Psoas muscle (tissue), 8 donors: ENCODE data around the gene COL27A1. TPM values are rescaled to one million over a fixed set of nuclear protein-coding genes. Genes with fewer than 3 reads are reported as not detected.

Experiments
- ATAC-seq, 4 donors: fragments of 200-7000 bp; cut with Tn5 transposase; one replicate each; pipeline ENCODE4 v1.9.1; 2020; ENCODE audit warnings: moderate library complexity in 3 of 4, mild to moderate bottlenecking in 2 of 4
- DNase-seq, 2 donors: peaks; one replicate each; pipeline ENCODE4 v3.0.0-alpha.2; 2020
- H3K27ac ChIP-seq: fragments of 200-600 bp; one replicate; pipeline ENCODE4 v1.8.0; 2022
- H3K27me3 ChIP-seq, 3 donors: fragments of 200-600 bp in 1 of 3; one replicate each; pipeline versions ENCODE4 v1.6.1 to v1.8.0; 2013 to 2022; ENCODE audit warnings: low read length in 2 of 3, mild to moderate bottlenecking in 2 of 3, moderate library complexity in 1 of 3; ENCODE audit not compliant: insufficient read depth in 3 of 3
- H3K36me3 ChIP-seq, 2 donors: fragments of 200-600 bp in 1 of 2; one replicate each; pipeline versions ENCODE4 v1.6.1 to v1.8.0; 2013 to 2022; ENCODE audit warnings: low read depth in 1 of 2, mild to moderate bottlenecking in 1 of 2, moderate library complexity in 1 of 2; ENCODE audit not compliant: insufficient read depth in 1 of 2
- H3K4me1 ChIP-seq: fragments of 200-600 bp; one replicate; pipeline ENCODE4 v1.8.0; 2022
- H3K4me3 ChIP-seq: fragments of 200-600 bp; one replicate; pipeline ENCODE4 v1.8.0; 2022; ENCODE audit warnings: mild to moderate bottlenecking
- H3K9me3 ChIP-seq: fragments of 200-600 bp; one replicate; pipeline ENCODE4 v1.8.0; 2022
- CTCF ChIP-seq: fragments of 200-600 bp; IDR thresholded peaks from one replicate; pipeline ENCODE4 v1.8.0; 2022; ENCODE audit warnings: antibody characterized with exemption
- WGBS, 3 donors: extraction: QIAGEN DNeasy Blood & Tissue Kit; methylation state at CpG; one replicate each; pipeline versions ENCODE4 v1.1.6 to v1.1.7; 2013; 5-methylcytosine and 5-hydroxymethylcytosine counted together
- intact Hi-C, 2 donors: fragments of 100-400 bp; cut with DNase I; formaldehyde crosslinking; loops; one replicate each; pipeline versions ENCODE4 v1.11.0 to v1.14.2; 2022
- polyA plus RNA-seq, 3 donors: library from polyadenylated mRNA; stranded (reverse); fragments of 200-250 nt; gene quantifications; one replicate each; pipeline ENCODE4 v1.2.3, GENCODE V29; 2013
- total RNA-seq, 4 donors: library from RNA; stranded (reverse); fragmentation: NEBNext Ultra II Directional in 2 of 4; extraction: Animal tissue kit (Norgen Biotek cat#: 25700) in 2 of 4; gene quantifications; one replicate each; pipeline versions ENCODE4 v1.2.1 to v1.2.4, GENCODE V29; 2021 to 2023
- donor health status: healthy with polysubstance abuse.
- donor health status: DM: no; HTN: no; CAD: no; lungs with moderate emphysema.
- donor health status: Bipolar disorder and iron deficiency.
- donor health status: healthy.
- donor health status: DM: yes; HTN: yes; CAD: no.
- donor health status: DM: no; HTN: no; CAD: no.
- donor health status: DM: no; HTN: no; CAD: no.
- donor health status: DM: yes; HTN: yes; CAD: no.

COL27A1 gene
- total and polyA plus RNA-seq, 7 donors: 1.1 to 8.5 (median 3.9) TPM

- 57 to 68% (median 62%) methylated on average over 9 of the region's 9 CpGs for WGBS, 3 donors
- ATAC-seq: no peak
- Histone ChIP-seq H3K9me3 (peaks cover 2% of the 10 kb centered on the region), H3K4me1 (no peaks in the 10 kb centered on the region), H3K4me3 (no peak overlapping the region), H3K27me3 (peaks cover 0 to 4% (median 2%) of the 10 kb centered on the region in 3 donors), H3K36me3 (no peaks in the 10 kb centered on the region), H3K27ac (no peak overlapping the region)
- no peak for TF ChIP-seq CTCF
- DNase-seq: no peak
- intact Hi-C loops: no loop called here
Observed at GRCh38 chr9:114122136-114123027, 33.0 kb upstream of the COL27A1 start.

GRCh38 chr9:114123031-114123977, 32.0 kb upstream of the COL27A1 start:
- no peak for TF ChIP-seq CTCF
- ATAC-seq (no peak), DNase-seq (no peak)
- H3K36me3 ChIP-seq: no peaks in the 10 kb centered on the region
- peaks cover 6% of the 10 kb centered on the region for H3K9me3 ChIP-seq
- WGBS, 3 donors: 88 to 94% (median 89%) methylated on average over 9 of the region's 9 CpGs
- intact Hi-C loops: no loop called here
- H3K4me3 ChIP-seq: no peak overlapping the region
- no peaks in the 10 kb centered on the region for H3K4me1 ChIP-seq
- H3K27ac ChIP-seq: no peak overlapping the region
- peaks cover 0 to 3% (median 0%) of the 10 kb centered on the region in 3 donors for H3K27me3 ChIP-seq

GRCh38 chr9:114124138-114124537, 31.2 kb upstream of the COL27A1 start:
- peaks cover 0 to 3% (median 0%) of the 10 kb centered on the region in 3 donors for H3K27me3 ChIP-seq
- H3K9me3 ChIP-seq: peaks cover 6% of the 10 kb centered on the region
- no peak overlapping the region for H3K4me3 ChIP-seq
- intact Hi-C loops: no loop called here
- ATAC-seq: no peak
- no peaks in the 10 kb centered on the region for H3K4me1 ChIP-seq
- H3K27ac ChIP-seq: no peak overlapping the region
- DNase-seq: no peak
- 83 to 94% (median 93%) methylated on average over 1 of the region's 1 CpG for WGBS, 3 donors
- H3K36me3 ChIP-seq: no peaks in the 10 kb centered on the region
- no peak for TF ChIP-seq CTCF

GRCh38 chr9:114124666-114125475, 30.5 kb upstream of the COL27A1 start:
- peaks cover 0 to 3% (median 0%) of the 10 kb centered on the region in 3 donors for H3K27me3 ChIP-seq
- H3K36me3 ChIP-seq: no peaks in the 10 kb centered on the region
- no peak for ATAC-seq
- no peak for DNase-seq
- WGBS, 3 donors: 88 to 91% (median 90%) methylated on average over 12 to 13 of the region's 13 CpGs
- no peak overlapping the region for H3K4me3 ChIP-seq
- peaks cover 6% of the 10 kb centered on the region for H3K9me3 ChIP-seq
- intact Hi-C loops: no loop called here
- TF ChIP-seq CTCF: no peak
- no peaks in the 10 kb centered on the region for H3K4me1 ChIP-seq
- no peak overlapping the region for H3K27ac ChIP-seq
